GM23248 (cell line): Measurements from ENCODE around the gene NDUFAF3. TPM values are rescaled to one million over a fixed set of nuclear protein-coding genes. Genes with fewer than 3 reads are reported as not detected.

Source experiments
- DNase-seq: peaks from one replicate; pipeline ENCODE4 v3.0.0-alpha.2; 2015
- H2AFZ ChIP-seq: fragments of 200-600 bp; sonication (generic); 2 replicates; pipeline ENCODE4 v1.6.1; 2016; ENCODE audit warnings: antibody characterized with exemption
- H3F3A ChIP-seq: fragments of 200-600 bp; sonication (generic); 2 replicates; pipeline ENCODE4 v1.6.1; 2016; ENCODE audit warnings: mild to moderate bottlenecking, antibody characterized with exemption, mixed run types; ENCODE audit not compliant: insufficient read depth
- H3K27ac ChIP-seq: fragments of 200-600 bp; sonication (generic); 2 replicates; pipeline ENCODE4 v1.5.1; 2016; ENCODE audit warnings: mild to moderate bottlenecking
- H3K27me3 ChIP-seq: fragments of 200-600 bp; sonication (generic); replicated peaks from 2 replicates; pipeline ENCODE4 v1.6.1; 2016; ENCODE audit warnings: mild to moderate bottlenecking; ENCODE audit not compliant: insufficient read depth
- H3K36me3 ChIP-seq: fragments of 200-600 bp; sonication (generic); 2 replicates; pipeline ENCODE4 v1.6.1; 2016; ENCODE audit warnings: low read depth, mild to moderate bottlenecking
- H3K4me1 ChIP-seq: fragments of 200-600 bp; sonication (generic); 2 replicates; pipeline ENCODE4 v1.6.1; 2016; ENCODE audit warnings: mild to moderate bottlenecking; ENCODE audit not compliant: insufficient read depth
- H3K4me2 ChIP-seq: fragments of 200-600 bp; sonication (generic); one replicate; pipeline ENCODE4 v1.6.1; 2016; ENCODE audit warnings: mild to moderate bottlenecking; ENCODE audit not compliant: unreplicated experiment
- H3K4me3 ChIP-seq: fragments of 200-600 bp; sonication (generic); 2 replicates; pipeline ENCODE4 v1.5.1; 2016; ENCODE audit warnings: mild to moderate bottlenecking
- H3K79me2 ChIP-seq: fragments of 200-600 bp; sonication (generic); 2 replicates; pipeline ENCODE4 v1.6.1; 2016; ENCODE audit warnings: mild to moderate bottlenecking; ENCODE audit not compliant: insufficient read depth
- H3K9ac ChIP-seq: fragments of 200-600 bp; sonication (generic); 2 replicates; pipeline ENCODE4 v1.6.1; 2016; ENCODE audit warnings: mild to moderate bottlenecking
- H3K9me2 ChIP-seq: fragments of 200-600 bp; sonication (generic); 2 replicates; pipeline ENCODE4 v1.6.1; 2016; ENCODE audit warnings: mixed run types, mild to moderate bottlenecking, moderate library complexity; ENCODE audit not compliant: insufficient read depth
- H3K9me3 ChIP-seq: fragments of 200-600 bp; sonication (generic); one replicate; pipeline ENCODE4 v1.6.1; 2017; ENCODE audit warnings: low read depth
- H4K20me1 ChIP-seq: fragments of 200-600 bp; sonication (generic); 2 replicates; pipeline ENCODE4 v1.6.0; 2016; ENCODE audit not compliant: insufficient read depth
- EZH2 ChIP-seq: fragments of 200-600 bp; sonication (generic); IDR thresholded peaks from 2 replicates; pipeline ENCODE4 v1.6.1; 2018; ENCODE audit warnings: antibody characterized with exemption, mild to moderate bottlenecking; ENCODE audit not compliant: insufficient read depth, poor library complexity, severe bottlenecking
- EZH2phosphoT487 ChIP-seq: fragments of 200-600 bp; sonication (generic); IDR thresholded peaks from 2 replicates; pipeline ENCODE4 v1.6.1; 2018; ENCODE audit warnings: antibody characterized with exemption, moderate library complexity, mild to moderate bottlenecking, low read depth; ENCODE audit not compliant: insufficient read depth
- WGBS, 2 experiments: methylation state at CpG; one replicate each; pipeline ENCODE4 v1.1.6; 2015 to 2017; ENCODE audit warnings: low lambda C conversion rate in 2 of 2, low coverage in 1 of 2; ENCODE audit errors: missing lambda C conversion rate in 2 of 2; 5-methylcytosine and 5-hydroxymethylcytosine counted together
- in situ Hi-C: fragments of 300-500 bp; cut with MboI; formaldehyde crosslinking; loops from 2 replicates; pipeline ENCODE4 v1.15.0; 2020
- polyA plus RNA-seq: library from polyadenylated mRNA; unstranded; fragments of >200 nt; fragmentation: Nextera tagmentation; extraction: Ambion mirVana; gene quantifications from 2 replicates; pipeline ENCODE4 v1.2.1, GENCODE V29; 2016
- total RNA-seq: library from RNA; depleted of rRNA; stranded (reverse); fragments of >200 nt; shearing (Covaris generic); gene quantifications from 2 replicates; pipeline ENCODE4 v1.2.3, GENCODE V29; 2014

Gene NDUFAF3
- total and polyA plus RNA-seq, 2 experiments from 2014 or later, result 129 to 218 TPM

- no peak for DNase-seq
- peak overlapping the region; percentile 85 for H3K9ac ChIP-seq
- in situ Hi-C loops, result no loop called here
- H3K79me2 ChIP-seq, result peaks cover 55% of the 10 kb centered on the region
- H3K36me3 ChIP-seq, result peaks cover 11% of the 10 kb centered on the region; the same call in 1 of the 2 replicates
- H3K4me1 ChIP-seq, result peaks cover 5% of the 10 kb centered on the region; the same call in 1 of the 2 replicates
- no peaks in the 10 kb centered on the region for H3K9me2 ChIP-seq
- no peaks in the 10 kb centered on the region for H4K20me1 ChIP-seq
- H3F3A ChIP-seq, result peaks cover 27% of the 10 kb centered on the region
- WGBS, 2 experiments, result 4 to 5% methylated on average over 18 of the region's 18 CpGs
- peak overlapping the region; percentile 58 for H2AFZ ChIP-seq
- peak overlapping the region; percentile 75 for H3K4me3 ChIP-seq
- H3K4me2 ChIP-seq, result peak overlapping the region; percentile 78
- peak overlapping the region; percentile 78 for H3K27ac ChIP-seq
- no peaks in the 10 kb centered on the region for H3K27me3 ChIP-seq
- no peaks in the 10 kb centered on the region for H3K9me3 ChIP-seq
- TF ChIP-seq EZH2phosphoT487 (no peak), EZH2 (no peak)
Observed at GRCh38 chr3:49018707-49019006, 3.3 kb upstream of the NDUFAF3 start.

- Histone ChIP-seq H2AFZ (peak overlapping the region; percentile 28; the same call in 1 of the 2 replicates), H3K27me3 (no peaks in the 10 kb centered on the region), H3K9me3 (no peaks in the 10 kb centered on the region), H3K36me3 (peaks cover 18% of the 10 kb centered on the region), H3K4me3 (peak overlapping the region; percentile 84), H3K9me2 (no peaks in the 10 kb centered on the region), H3K4me1 (peaks cover 5% of the 10 kb centered on the region; the same call in 1 of the 2 replicates), H3K4me2 (peak overlapping the region; percentile 87), H3F3A (peaks cover 40% of the 10 kb centered on the region), H3K79me2 (peaks cover 59% of the 10 kb centered on the region), H3K27ac (peak overlapping the region; percentile 99), H3K9ac (peak overlapping the region; percentile 96), H4K20me1 (no peaks in the 10 kb centered on the region)
- 52 to 62% methylated on average over 10 to 12 of the region's 12 CpGs for WGBS, 2 experiments
- in situ Hi-C loops, result no loop called here
- TF ChIP-seq EZH2, result no peak
- no peak for TF ChIP-seq EZH2phosphoT487
- peak; percentile 64 for DNase-seq
Observed at GRCh38 chr3:49019941-49020329, 2.0 kb upstream of the NDUFAF3 start.

- Histone ChIP-seq H3K27me3 (no peaks in the 10 kb centered on the region), H3K36me3 (peaks cover 15% of the 10 kb centered on the region), H3K9me2 (no peaks in the 10 kb centered on the region), H3K9me3 (no peaks in the 10 kb centered on the region), H2AFZ (peak overlapping the region; percentile 28), H3K9ac (peak overlapping the region; percentile 96), H4K20me1 (no peaks in the 10 kb centered on the region), H3K4me3 (peak overlapping the region; percentile 84), H3K27ac (peak overlapping the region; percentile 99), H3K4me2 (peak overlapping the region; percentile 87), H3K4me1 (peaks cover 5% of the 10 kb centered on the region; the same call in 1 of the 2 replicates), H3F3A (peaks cover 40% of the 10 kb centered on the region), H3K79me2 (peaks cover 66% of the 10 kb centered on the region)
- no peak for TF ChIP-seq EZH2phosphoT487
- TF ChIP-seq EZH2, result no peak
- DNase-seq, result peak; percentile 67
- WGBS, 2 experiments, result 2 to 4% methylated on average over 30 to 41 of the region's 51 CpGs
- in situ Hi-C loops, result no loop called here
Observed at GRCh38 chr3:49020330-49021212, 1.4 kb upstream of the NDUFAF3 start.

- Histone ChIP-seq H3K9ac (peak overlapping the region; percentile 96), H3K4me1 (peaks cover 5% of the 10 kb centered on the region; the same call in 1 of the 2 replicates), H3K36me3 (peaks cover 14% of the 10 kb centered on the region), H4K20me1 (no peaks in the 10 kb centered on the region), H3K79me2 (peaks cover 73% of the 10 kb centered on the region), H2AFZ (peak overlapping the region; percentile 79), H3F3A (peaks cover 39% of the 10 kb centered on the region), H3K9me3 (no peaks in the 10 kb centered on the region), H3K27ac (peak overlapping the region; percentile 99), H3K9me2 (no peaks in the 10 kb centered on the region), H3K27me3 (no peaks in the 10 kb centered on the region), H3K4me2 (peak overlapping the region; percentile 87), H3K4me3 (peak overlapping the region; percentile 84)
- peak; percentile 100 for DNase-seq
- in situ Hi-C loops, result no loop called here
- WGBS, 2 experiments, result 1% methylated on average over 47 to 58 of the region's 60 CpGs
- TF ChIP-seq EZH2 (no peak), EZH2phosphoT487 (no peak)
Observed at GRCh38 chr3:49021213-49021812, 608 bp upstream of the NDUFAF3 start.
